C4-2B (cell line): ENCODE results near the gene CALML5.

Source experiments
- ZFX ChIP-seq: fragments of 450-650 bp; IDR thresholded peaks from 2 replicates; pipeline ENCODE4 v1.6.1; 2017
- TF ChIP-seq, protein P1 (sequence below): fragments of 450-650 bp; conservative IDR thresholded peaks from 2 replicates; pipeline ENCODE4 v1.5.1; 2017; ENCODE audit warnings: mild to moderate bottlenecking

DNA sequence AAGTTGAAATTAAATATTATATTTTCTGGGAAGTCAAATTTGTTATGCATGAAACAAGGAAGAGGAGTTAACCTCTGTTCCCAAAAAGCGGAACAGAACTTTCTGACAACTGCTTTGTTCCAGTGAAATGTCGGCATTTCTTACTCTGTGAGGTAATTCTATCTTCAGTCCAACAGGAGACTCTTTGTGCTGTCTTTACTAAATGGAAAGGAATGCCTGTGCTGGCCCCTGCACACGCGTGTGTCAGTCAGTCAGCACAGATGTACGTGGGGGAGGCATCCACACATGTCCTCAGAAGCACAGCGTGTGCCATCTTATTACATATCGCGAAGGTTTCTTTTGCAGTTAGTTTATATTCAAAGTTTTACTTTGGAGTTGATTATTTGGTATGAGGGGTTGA lies 49.5 kb downstream of the CALML5 start:
- TF ChIP-seq, protein P1, sequence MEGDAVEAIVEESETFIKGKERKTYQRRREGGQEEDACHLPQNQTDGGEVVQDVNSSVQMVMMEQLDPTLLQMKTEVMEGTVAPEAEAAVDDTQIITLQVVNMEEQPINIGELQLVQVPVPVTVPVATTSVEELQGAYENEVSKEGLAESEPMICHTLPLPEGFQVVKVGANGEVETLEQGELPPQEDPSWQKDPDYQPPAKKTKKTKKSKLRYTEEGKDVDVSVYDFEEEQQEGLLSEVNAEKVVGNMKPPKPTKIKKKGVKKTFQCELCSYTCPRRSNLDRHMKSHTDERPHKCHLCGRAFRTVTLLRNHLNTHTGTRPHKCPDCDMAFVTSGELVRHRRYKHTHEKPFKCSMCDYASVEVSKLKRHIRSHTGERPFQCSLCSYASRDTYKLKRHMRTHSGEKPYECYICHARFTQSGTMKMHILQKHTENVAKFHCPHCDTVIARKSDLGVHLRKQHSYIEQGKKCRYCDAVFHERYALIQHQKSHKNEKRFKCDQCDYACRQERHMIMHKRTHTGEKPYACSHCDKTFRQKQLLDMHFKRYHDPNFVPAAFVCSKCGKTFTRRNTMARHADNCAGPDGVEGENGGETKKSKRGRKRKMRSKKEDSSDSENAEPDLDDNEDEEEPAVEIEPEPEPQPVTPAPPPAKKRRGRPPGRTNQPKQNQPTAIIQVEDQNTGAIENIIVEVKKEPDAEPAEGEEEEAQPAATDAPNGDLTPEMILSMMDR: no peak; the same call in 1 of the 2 replicates
- TF ChIP-seq ZFX: no peak
